ENCODE measurements around the gene MAP7D2. TPM values are rescaled to one million over a fixed set of nuclear protein-coding genes. Genes with fewer than 3 reads are reported as not detected.

MAP7D2 gene
- total and polyA plus RNA-seq, 8 donors = 0.31 to 1.5 (median 0.41) TPM

GRCh38 chrX:20046864-20047263 is 69.8 kb downstream of the MAP7D2 start:
- no peak overlapping the region for H3K27ac ChIP-seq
- DNase-seq = no peak
- TF ChIP-seq CTCF (IDR thresholded peaks at IDR 0.05) = no peak
- no peaks in the 10 kb centered on the region for H3K36me3 ChIP-seq
- H3K4me1 ChIP-seq = no peaks in the 10 kb centered on the region
- H3K4me3 ChIP-seq = no peak overlapping the region
- ATAC-seq = no peak
- H3K9me3 ChIP-seq = no peaks in the 10 kb centered on the region
- intact Hi-C loops (cut with DNase I) = no loop called here
- H3K27me3 ChIP-seq = no peaks in the 10 kb centered on the region

DNA sequence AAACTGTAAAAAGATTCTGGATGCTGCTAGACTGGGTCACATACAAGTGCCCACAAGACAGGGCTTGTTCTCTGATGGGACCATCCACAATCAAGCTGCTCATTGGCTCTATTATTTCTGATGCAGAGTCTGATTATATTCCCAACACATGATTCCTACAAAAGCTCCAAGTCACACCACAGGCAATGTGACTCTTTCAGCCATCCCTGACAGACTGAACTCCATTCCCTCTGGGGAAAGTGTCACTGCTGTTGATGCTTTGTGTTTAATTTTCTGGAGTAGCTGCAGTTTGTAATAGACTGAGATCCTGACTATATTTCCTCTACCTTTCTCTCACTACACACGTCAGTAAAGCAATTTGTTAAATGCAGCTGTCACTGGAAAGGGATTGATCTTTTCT is 70.5 kb downstream of the MAP7D2 start:
- TF ChIP-seq CTCF (IDR thresholded peaks at IDR 0.05) = no peak
- Histone ChIP-seq H3K4me3 (no peak overlapping the region), H3K9me3 (no peaks in the 10 kb centered on the region), H3K4me1 (no peaks in the 10 kb centered on the region), H3K36me3 (no peaks in the 10 kb centered on the region), H3K27ac (no peak overlapping the region), H3K27me3 (no peaks in the 10 kb centered on the region)
- DNase-seq (no peak), ATAC-seq (no peak)
- intact Hi-C loops (cut with DNase I) = no loop called here

GRCh38 chrX:20042221-20042620 is 74.5 kb downstream of the MAP7D2 start:
- intact Hi-C loops (cut with DNase I) = no loop called here
- Histone ChIP-seq H3K4me3 (no peak overlapping the region), H3K4me1 (no peaks in the 10 kb centered on the region), H3K27me3 (no peaks in the 10 kb centered on the region), H3K27ac (no peak overlapping the region), H3K36me3 (no peaks in the 10 kb centered on the region), H3K9me3 (no peaks in the 10 kb centered on the region)
- ATAC-seq (no peak), DNase-seq (no peak)
- no peak for TF ChIP-seq CTCF (IDR thresholded peaks at IDR 0.05)

GRCh38 chrX:20038966-20039365 is 77.7 kb downstream of the MAP7D2 start:
- H3K27me3 ChIP-seq = no peaks in the 10 kb centered on the region
- no peak overlapping the region for H3K27ac ChIP-seq
- no peaks in the 10 kb centered on the region for H3K36me3 ChIP-seq
- H3K4me3 ChIP-seq = no peak overlapping the region
- H3K4me1 ChIP-seq = no peaks in the 10 kb centered on the region
- DNase-seq (no peak), ATAC-seq (no peak)
- no peak for TF ChIP-seq CTCF (IDR thresholded peaks at IDR 0.05)
- intact Hi-C loops (cut with DNase I) = no loop called here
- H3K9me3 ChIP-seq = no peaks in the 10 kb centered on the region

DNA sequence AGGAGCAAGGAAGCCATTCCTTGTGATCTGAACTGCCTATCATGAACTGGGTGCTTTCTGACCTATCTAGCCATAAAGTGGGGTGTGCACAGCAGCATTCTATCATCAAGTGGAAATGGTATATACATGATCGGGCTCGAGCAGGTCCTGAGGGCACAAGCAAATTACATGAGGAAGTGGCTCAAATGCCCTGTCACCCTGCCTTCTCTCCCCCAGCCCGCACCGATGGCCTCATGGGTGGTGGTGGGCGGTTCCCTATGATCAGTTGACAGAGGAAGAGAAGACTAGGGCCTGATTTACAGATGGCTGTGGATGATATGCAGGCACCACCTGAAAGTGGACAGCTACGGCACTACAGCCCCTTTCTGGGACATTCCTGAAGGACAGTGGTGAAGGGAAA is 79.5 kb downstream of the MAP7D2 start:
- H3K4me1 ChIP-seq = no peaks in the 10 kb centered on the region
- intact Hi-C loops (cut with DNase I) = no loop called here
- no peaks in the 10 kb centered on the region for H3K27me3 ChIP-seq
- no peak overlapping the region for H3K27ac ChIP-seq
- no peak overlapping the region for H3K4me3 ChIP-seq
- ATAC-seq (no peak), DNase-seq (no peak)
- no peak for TF ChIP-seq CTCF (IDR thresholded peaks at IDR 0.05)
- no peaks in the 10 kb centered on the region for H3K36me3 ChIP-seq
- no peaks in the 10 kb centered on the region for H3K9me3 ChIP-seq

Measured in left lung (tissue), 10 donors.